GM12801 (cell line): ENCODE measurements around the gene AOAH.

Experiments used
- CTCF ChIP-seq: IDR thresholded peaks from one replicate; pipeline ENCODE4 v1.5.1; 2011; ENCODE audit warnings: control low read depth; ENCODE audit not compliant: insufficient read length; ENCODE audit errors: extremely low read depth

AOAH gene

GRCh38 chr7:36573066-36573465 is 151.2 kb downstream of the AOAH start:
- no peak for TF ChIP-seq CTCF

- TF ChIP-seq CTCF, result no peak
Measured at GRCh38 chr7:36571190-36571560, 153.1 kb downstream of the AOAH start.

- no peak for TF ChIP-seq CTCF
Measured at GRCh38 chr7:36570528-36571189, 153.6 kb downstream of the AOAH start.

- no peak for TF ChIP-seq CTCF
Measured at GRCh38 chr7:36568452-36568849, 155.8 kb downstream of the AOAH start.

- TF ChIP-seq CTCF, result no peak
Measured at GRCh38 chr7:36567699-36568451, 156.4 kb downstream of the AOAH start.

GRCh38 chr7:36565792-36566356 is 158.4 kb downstream of the AOAH start:
- TF ChIP-seq CTCF, result no peak

GRCh38 chr7:36564489-36564888 is 159.8 kb downstream of the AOAH start:
- TF ChIP-seq CTCF, result no peak
